Raji (cell line): ENCODE results near the gene KIF1C.

Experiments used
- POLR2A ChIP-seq: IDR thresholded peaks from 2 replicates; pipeline ENCODE4 v1.6.1; 2011; ENCODE audit warnings: low read depth, low read length, control low read depth; ENCODE audit not compliant: insufficient read depth

Gene KIF1C

DNA sequence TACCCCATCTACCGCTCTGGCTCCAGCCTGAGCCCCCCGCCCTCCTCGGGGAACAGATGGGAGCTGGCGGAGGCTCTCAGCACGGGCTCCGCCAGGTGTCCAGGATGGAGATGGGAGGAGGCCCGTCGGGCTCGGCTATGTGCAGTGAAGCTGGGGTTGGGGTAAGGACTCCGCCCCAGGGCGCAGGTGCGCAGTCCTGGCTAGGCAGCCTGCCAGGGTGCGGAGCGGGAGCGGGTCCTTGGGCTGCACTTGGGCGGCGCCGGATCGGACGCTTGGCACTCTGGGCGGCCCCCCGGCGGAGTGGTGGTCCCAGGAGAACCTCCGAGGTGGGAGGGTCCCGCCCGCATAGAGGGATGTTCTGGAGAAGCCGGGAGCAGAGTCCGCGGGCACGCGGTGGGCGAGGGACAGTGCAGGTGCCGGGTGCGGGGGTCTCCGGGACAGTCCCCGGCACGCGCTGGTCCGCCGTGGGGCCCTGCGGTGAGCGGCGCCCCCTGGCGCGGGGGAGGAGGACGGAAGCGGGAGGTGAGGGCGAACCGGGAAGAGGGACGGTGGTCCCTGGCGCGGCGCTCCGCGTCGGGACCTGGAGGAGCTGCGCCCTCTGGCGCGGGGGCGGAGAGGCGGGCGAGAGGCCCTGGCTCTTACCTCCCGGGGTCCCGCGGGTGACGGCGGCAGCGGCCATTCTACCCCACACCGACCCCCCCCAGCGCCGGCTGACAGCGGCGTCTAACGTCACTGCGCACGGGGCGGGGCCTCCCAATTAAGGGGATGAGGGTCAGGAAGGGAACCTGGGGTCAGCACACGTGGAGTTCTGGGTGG is 10.6 kb upstream of the KIF1C start, which contains the start of gene CAMTA2:
Gene CAMTA2 (minus strand): TSS at position 725 of the 816 bp plus-strand sequence. CDS start 1,453 bp downstream, outside the sequence.
- TF ChIP-seq POLR2A: peak; percentile 84

GRCh38 chr17:4987767-4988567 is 9.8 kb upstream of the KIF1C start:
- TF ChIP-seq POLR2A: no peak

DNA sequence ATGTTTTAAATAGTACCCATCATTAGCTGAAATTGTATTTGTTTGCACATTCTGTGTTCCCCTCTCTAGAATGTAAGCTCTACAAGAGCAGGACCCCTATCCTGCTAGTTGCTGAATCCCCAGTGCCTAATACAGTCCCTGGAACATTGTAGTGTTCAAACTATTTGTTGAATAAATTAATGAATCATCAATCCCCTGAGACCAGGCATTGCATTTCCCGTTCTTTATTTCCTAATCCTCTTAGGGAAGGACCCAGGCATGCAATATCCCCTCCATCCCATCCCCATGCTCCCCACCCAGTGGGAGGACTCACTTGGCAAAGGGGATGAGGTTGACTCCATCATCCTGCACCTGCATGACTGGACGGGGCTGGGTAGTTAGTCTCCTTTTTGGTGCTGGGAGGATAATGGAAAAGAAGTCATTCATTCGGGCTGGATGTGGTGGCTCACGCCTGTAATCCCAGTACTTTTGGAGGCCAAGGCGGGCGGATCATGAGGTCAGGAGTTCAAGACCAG is 3.6 kb upstream of the KIF1C start:
- no peak for TF ChIP-seq POLR2A

- TF ChIP-seq POLR2A: peak; percentile 2; the same call in 1 of the 2 replicates
Measured at GRCh38 chr17:4998027-4998731, 429 bp downstream of the KIF1C start.

DNA sequence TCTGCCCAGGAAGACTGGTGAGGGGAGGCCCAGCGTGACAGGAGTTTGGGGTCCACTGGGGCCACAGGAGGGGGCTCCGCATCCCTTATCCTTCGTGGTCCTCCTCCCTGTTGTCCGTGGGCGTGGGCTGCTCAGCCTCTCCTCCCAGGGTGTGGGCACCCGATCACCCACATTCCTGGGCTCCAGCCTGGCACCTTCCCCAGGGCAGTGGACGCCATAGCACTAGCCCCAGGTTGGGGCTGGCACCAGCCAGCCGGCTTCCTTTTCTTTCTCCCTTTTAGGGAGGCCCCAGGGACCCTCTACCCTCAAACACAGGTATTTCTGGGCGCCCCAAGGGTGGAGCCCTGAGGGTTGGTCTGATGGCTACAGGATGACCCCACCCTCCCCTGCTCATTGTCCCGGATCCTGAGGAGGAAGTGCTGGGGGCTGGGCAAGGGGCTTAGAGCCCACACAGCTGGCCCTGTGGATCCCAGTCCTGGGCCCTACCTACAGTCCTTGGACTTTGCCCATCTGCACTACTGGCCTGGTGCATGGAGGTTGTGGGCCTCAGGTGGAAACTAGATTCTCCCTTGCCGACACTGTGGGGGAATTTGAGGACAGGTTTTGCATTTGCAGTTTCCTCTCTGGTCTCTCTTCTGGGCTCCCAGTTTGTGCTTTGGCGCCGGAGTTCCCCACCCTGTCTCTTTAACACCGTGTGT is 1.1 kb downstream of the KIF1C start:
- TF ChIP-seq POLR2A: no peak; the same call in none of the 2 replicates

GRCh38 chr17:4999430-5000093 is 1.8 kb downstream of the KIF1C start:
- TF ChIP-seq POLR2A: no peak; the same call in 1 of the 2 replicates

- no peak for TF ChIP-seq POLR2A
Measured at GRCh38 chr17:5000237-5000639, 2.5 kb downstream of the KIF1C start.

- TF ChIP-seq POLR2A: no peak
Measured at GRCh38 chr17:5002121-5002788, 4.5 kb downstream of the KIF1C start.

- no peak for TF ChIP-seq POLR2A
Measured at GRCh38 chr17:5003214-5003867, 5.6 kb downstream of the KIF1C start.

- no peak for TF ChIP-seq POLR2A
Measured at GRCh38 chr17:5011928-5012327, 14.2 kb downstream of the KIF1C start.

DNA sequence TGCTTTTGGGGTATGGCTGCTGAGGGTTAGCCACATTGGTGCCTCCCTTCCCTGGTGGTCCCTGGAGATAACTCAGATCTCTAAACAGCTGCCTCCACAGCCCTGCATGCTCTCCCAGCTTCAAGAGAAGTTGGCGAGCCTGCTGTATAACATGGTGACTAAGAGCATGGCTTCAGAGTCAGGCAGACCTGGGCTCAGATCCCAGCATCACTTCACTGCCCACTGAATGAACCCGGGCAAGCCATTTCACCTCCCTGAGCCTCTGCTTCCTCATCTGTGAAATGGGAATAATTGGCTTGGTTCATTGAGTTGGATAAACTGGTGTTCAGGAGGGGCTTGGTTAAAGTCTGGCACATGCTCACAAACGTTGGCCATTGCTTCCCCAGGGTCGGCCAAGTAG is 16.6 kb downstream of the KIF1C start:
- TF ChIP-seq POLR2A: no peak

GRCh38 chr17:5019475-5019956 is 21.8 kb downstream of the KIF1C start:
- TF ChIP-seq POLR2A: no peak
